Stimulated activated CD4-positive, alpha-beta T cell treated with anti-CD3 and anti-CD28 coated beads, TNF-alpha, amount 100 ng/mL, for 48 hours (primary cell): Measurements from ENCODE around the gene PUS3.
A peak's percentile ranks its signal among the peaks of the same experiment; 100 is the strongest.

Source experiments
- DNase-seq, 3 donors: peaks; one replicate each; pipeline ENCODE4 v3.0.0-alpha.2; 2020; ENCODE audit warnings: low read depth in 3 of 3

Gene PUS3, protein sequence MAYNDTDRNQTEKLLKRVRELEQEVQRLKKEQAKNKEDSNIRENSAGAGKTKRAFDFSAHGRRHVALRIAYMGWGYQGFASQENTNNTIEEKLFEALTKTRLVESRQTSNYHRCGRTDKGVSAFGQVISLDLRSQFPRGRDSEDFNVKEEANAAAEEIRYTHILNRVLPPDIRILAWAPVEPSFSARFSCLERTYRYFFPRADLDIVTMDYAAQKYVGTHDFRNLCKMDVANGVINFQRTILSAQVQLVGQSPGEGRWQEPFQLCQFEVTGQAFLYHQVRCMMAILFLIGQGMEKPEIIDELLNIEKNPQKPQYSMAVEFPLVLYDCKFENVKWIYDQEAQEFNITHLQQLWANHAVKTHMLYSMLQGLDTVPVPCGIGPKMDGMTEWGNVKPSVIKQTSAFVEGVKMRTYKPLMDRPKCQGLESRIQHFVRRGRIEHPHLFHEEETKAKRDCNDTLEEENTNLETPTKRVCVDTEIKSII

DNA sequence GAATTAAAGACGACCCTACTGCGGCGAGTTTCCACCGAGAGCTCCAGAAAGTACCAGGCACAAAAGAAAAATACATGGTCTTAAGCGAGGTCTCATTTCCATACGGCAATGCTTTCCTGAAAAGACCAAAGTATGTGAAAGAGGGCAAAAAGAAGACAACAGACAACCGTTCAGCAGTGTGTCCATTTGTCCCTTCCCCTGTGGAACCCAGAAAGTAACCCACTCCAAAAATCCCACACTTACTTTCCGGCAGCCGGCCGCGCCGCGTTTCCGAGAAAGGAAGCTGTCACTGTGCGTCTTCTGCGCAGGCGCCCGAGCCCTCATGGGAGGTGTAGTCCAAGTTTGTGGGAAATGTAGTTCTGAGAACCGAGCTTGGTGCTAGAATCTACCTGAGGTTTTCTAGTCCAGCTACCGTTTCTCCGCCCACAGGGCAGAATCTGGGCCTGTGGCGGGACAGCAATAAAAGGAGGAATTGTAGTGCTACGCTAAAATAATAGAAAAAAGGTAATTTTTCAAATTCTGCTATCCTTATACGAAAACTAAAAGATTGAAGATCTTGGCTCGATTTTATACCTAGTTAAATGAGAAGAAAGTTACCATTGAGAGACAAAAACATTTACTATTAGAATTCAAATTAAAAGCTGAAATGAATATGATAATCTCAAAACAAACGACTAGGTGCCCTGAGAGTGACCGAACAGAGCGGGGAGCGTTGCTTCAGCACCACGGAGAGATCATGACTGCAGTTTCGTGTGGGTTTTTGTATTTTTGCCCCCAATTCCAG is at the start of gene PUS3:
Gene PUS3 (minus strand): TSS at position 280 of the 784 bp plus-strand sequence. CDS start 6,922 bp downstream, outside the sequence.
- peak; percentile 79 to 80 (median 79) for DNase-seq

DNA sequence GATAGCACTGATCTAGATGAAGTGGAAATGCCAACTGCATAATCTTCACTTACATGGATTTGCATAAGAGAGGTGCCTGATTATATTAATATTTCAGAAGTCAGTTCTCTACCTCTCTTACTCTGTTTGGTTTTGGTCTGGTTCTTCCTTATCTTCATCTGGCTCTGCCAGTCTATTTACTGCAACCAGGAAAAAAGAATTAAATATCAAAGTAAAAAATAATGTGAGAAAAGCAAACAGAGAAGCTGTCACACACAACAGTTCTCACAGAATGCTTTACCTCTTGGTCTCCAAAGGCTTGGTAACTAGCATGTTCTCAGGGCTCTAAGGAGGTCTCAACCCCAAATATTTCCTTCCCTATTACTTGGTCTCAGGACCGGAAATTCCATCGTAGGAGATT is 49.6 kb upstream of the PUS3 start:
- DNase-seq, result no peak

DNA sequence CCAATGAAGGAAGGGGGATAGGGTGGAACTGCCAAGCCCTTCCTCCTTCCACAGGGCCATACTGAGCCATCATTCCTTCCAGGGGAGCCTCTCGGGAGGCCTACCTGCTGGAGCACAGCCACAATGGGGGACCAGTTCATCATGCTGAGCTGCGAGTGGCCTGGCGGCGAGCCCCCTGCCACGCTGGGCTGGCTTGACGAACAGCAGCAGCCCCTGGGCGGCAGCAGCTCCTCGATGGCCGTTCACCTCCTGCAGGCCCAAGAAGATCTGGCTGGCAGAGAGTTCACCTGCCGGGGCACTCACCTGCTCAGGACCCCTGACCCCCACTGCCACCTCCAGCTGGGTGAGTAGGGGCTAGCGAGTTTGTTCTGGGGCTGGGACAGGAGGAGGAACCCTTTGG is 48.7 kb upstream of the PUS3 start:
- no peak for DNase-seq

- no peak for DNase-seq
These were observed 48.0 kb upstream of the PUS3 start for GRCh38 chr11:125950696-125951651.

DNA sequence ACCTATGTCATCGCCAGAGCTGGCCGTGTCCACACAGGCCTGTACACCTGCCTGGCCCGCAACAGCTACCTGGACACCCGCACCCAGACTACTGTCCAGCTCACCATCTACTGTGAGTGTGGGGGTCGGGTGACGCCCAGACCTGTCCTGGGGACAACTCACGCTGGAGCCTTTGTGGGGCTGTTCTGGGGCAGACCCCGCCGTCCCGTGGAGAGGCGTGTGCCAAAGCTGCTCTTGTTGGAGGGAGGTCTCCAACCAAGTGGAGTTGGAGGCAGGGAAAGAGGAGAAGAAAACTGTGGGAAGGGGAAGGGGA is 47.1 kb upstream of the PUS3 start:
- no peak for DNase-seq

GRCh38 chr11:125949271-125950177 is 46.5 kb upstream of the PUS3 start:
- no peak for DNase-seq

- DNase-seq, result no peak
These were observed 45.5 kb upstream of the PUS3 start for GRCh38 chr11:125948278-125949051.

DNA sequence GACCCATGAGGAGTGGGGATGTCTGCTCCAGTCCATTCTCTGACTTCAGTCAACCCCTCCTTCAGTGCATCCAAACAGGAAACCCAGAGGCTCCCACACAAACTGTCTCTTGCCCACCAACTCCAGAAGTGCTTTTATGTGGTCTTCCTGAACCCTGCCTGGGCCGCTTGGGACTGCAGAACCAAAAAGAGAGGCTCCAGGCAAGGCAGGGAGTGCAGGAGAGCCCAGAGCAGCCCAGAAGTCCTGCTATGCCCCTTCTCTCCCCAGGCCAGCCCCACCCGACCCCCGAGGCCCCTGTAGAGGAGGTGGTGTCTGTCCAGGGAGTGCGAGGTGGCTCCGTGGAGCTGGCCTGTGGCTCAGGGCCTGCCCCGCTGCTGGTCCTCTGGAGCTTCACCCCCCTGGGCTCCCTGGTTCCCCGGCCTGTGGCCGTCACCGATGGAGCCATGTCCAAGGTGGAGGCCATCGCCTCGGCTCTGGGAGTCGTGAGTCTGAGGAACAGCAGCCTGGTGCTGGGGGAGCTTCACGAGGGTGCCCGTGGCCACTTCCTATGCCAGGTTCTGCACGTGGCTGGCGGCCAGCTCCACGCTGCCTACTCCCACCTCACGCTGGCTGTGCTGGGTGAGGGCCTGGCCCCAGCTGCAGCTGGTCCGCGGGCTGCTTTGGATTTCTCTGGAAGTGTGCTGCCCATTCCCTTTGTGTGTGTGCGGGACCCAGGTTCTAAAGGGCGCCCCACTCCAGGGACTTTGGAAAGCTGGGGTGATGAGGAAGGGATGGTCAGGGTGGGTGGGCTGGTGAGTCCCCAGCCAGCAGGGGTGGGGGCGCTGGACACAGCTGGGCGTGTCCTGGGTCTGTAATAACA is 44.6 kb upstream of the PUS3 start:
- DNase-seq, result no peak

DNA sequence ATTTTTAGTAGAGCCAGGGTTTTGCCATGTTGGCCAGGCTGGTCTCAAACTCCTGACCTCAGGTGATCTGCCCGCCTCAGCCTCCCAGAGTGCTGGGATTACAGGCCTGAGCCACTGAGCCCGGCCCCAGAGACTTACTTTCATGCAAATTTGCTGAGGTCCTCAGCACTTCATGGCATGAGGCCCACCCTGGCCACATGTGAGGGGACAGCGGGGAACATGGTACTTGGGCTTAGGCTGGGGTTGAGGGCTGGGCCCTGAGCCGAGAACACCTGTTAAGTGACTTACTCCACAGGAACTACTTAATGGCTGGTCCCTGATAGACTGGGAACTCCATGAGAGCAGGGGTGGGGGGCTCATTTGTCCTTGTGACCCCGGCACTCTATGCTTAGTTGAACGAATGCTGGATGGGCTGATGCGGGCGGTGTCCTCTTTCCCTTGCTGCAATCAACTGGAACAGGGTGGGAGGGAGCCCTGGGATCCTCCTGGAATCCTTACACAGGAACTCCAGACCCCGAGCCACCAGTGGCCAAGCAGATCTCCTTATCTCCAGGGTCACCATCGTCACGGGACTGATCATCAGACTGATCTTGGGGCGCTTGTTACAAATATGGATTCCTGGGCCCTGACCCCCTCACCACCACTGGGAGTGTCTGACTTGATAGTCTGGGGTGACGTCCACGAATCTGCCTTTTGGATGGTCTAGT is 43.9 kb upstream of the PUS3 start:
- no peak for DNase-seq

- DNase-seq, result no peak
These were observed 43.0 kb upstream of the PUS3 start, which contains the start of gene VSIG10L2 for GRCh38 chr11:125945797-125946520. Gene VSIG10L2 (plus strand): TSS chr11:125946044. CDS start chr11:125946056, 12 bp downstream.

- DNase-seq, result no peak
These were observed 42.2 kb upstream of the PUS3 start for GRCh38 chr11:125945011-125945796.

GRCh38 chr11:125944350-125945010 is 41.5 kb upstream of the PUS3 start:
- no peak for DNase-seq

DNA sequence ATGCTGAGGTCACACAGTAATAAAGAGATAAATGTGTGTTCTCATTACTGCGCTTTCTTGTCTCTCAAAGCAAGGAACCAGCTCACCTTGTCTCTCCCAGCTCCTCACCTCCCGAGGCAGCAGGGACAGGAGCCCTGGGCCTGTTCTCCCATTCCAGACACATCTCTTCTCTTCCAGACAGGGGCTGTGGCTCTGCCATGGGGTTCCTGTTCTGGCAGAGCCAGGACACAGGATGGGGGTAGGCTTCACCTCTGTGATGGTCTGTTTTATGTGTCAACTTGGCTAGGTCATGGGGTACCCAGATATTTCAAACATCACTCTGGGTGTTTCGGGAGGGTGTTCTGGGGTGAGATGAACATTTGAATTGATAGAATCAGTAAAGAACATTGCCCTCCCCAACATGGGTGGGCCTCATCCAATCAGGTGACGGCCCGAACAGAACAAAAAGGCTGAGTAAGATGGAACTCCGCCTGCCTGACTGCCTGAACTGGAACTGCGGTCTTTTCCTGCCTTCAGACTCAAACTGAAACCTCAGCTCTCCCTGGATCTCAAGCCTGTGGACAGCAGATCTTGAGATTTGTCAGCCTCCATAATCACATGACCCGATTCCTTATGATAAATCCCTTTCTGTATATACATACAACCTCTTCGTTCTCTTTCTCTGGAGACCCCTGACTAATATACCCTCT is 40.8 kb upstream of the PUS3 start:
- DNase-seq, result no peak

DNA sequence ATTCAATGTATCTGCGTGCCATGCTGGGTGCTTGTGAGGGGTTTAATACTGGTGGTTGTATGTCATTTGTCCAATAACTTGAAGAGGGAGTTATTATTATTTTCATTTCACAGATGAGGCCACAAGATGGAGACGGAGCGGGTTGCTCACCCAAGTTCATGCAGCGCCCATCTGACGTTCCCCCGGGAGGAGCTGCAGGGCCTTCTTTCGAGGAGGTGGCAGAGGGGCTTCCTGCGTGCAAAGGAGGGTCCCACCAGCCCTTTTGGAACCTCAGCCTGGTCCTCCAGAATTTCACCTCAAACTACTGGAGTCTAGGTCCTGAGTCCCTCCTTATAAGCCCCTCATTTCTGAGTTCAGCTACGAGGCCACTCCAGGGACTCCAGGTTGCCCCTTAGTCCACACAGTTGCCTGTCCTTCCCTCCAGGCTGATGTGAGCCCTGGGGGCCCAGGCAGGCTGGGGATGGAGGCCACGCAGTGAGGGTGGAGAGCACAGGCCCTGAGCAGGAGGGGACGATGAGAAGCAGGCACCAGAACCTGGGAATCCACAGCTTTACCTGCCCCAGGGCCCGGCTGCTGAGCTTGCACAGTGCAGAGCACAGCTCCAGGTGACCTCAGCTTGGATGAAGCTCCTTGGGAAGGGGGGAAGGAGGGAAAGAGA is 39.9 kb upstream of the PUS3 start:
- DNase-seq, result no peak
